ENCODE data around the gene CADPS. TPM values are rescaled to one million over a fixed set of nuclear protein-coding genes. Genes with fewer than 3 reads are reported as not detected.

The CADPS gene
- total RNA-seq, 2 donors from 2014 or later, result 11.7 to 20.8 TPM

GRCh38 chr3:62404321-62404720 is 470.9 kb downstream of the CADPS start:
- H3K36me3 ChIP-seq (ENCODE audit: control insufficient read depth, insufficient read depth, low read length), result no peaks in the 10 kb centered on the region
- Mint-ChIP-seq H3K4me3 (no peak overlapping the region), H3K36me3 (ENCODE audit: low read depth) (no peaks in the 10 kb centered on the region), H3K27me3 (ENCODE audit: insufficient read depth) (peaks cover 56% of the 10 kb centered on the region), H3K4me1 (peaks cover 7% of the 10 kb centered on the region), H3K9me3 (no peaks in the 10 kb centered on the region), H3K27ac (no peak overlapping the region)
- TF ChIP-seq CTCF (conservative IDR thresholded peaks at IDR 0.05), result no peak
- H3K27me3 ChIP-seq (ENCODE audit: control insufficient read depth, insufficient read depth, low read length, poor library complexity, severe bottlenecking), result peaks cover 50% of the 10 kb centered on the region
- WGBS, 2 experiments (ENCODE audit: insufficient coverage in 1 of 2, insufficient read length in 1 of 2), result 93 to 100% methylated on average over 5 to 8 of the region's 8 CpGs
- H3K9ac ChIP-seq (ENCODE audit: extremely low read depth, low read length, poor library complexity, severe bottlenecking), result no peak overlapping the region
- H3K27ac ChIP-seq (ENCODE audit: low read depth, low read length), result no peak overlapping the region
- H3K9me3 ChIP-seq (ENCODE audit: control insufficient read depth, low read length), result no peaks in the 10 kb centered on the region
- H3K4me3 ChIP-seq (ENCODE audit: low read length), result no peak overlapping the region
- peaks cover 4% of the 10 kb centered on the region for H3K4me1 ChIP-seq (ENCODE audit: control insufficient read depth, insufficient read depth, low read length)
- no peak for DNase-seq

- H3K36me3 Mint-ChIP-seq (ENCODE audit: low read depth), result no peaks in the 10 kb centered on the region
- no peak for DNase-seq
- H3K4me3 Mint-ChIP-seq, result no peak overlapping the region
- Histone ChIP-seq H3K9ac (ENCODE audit: extremely low read depth, low read length, poor library complexity, severe bottlenecking) (no peak overlapping the region), H3K4me1 (ENCODE audit: control insufficient read depth, insufficient read depth, low read length) (peaks cover 4% of the 10 kb centered on the region), H3K27me3 (ENCODE audit: control insufficient read depth, insufficient read depth, low read length, poor library complexity, severe bottlenecking) (peaks cover 45% of the 10 kb centered on the region), H3K9me3 (ENCODE audit: control insufficient read depth, low read length) (no peaks in the 10 kb centered on the region), H3K27ac (ENCODE audit: low read depth, low read length) (no peak overlapping the region), H3K36me3 (ENCODE audit: control insufficient read depth, insufficient read depth, low read length) (no peaks in the 10 kb centered on the region), H3K4me3 (ENCODE audit: low read length) (no peak overlapping the region)
- H3K9me3 Mint-ChIP-seq, result no peaks in the 10 kb centered on the region
- 100% methylated on average over 1 of the region's 3 CpGs; no CpG with 5 or more reads in 1 of the 2 experiments for WGBS, 2 experiments (ENCODE audit: insufficient coverage in 1 of 2, insufficient read length in 1 of 2)
- no peak for TF ChIP-seq CTCF (conservative IDR thresholded peaks at IDR 0.05)
- peaks cover 6% of the 10 kb centered on the region for H3K4me1 Mint-ChIP-seq
- H3K27me3 Mint-ChIP-seq (ENCODE audit: insufficient read depth), result peaks cover 53% of the 10 kb centered on the region
- no peak overlapping the region for H3K27ac Mint-ChIP-seq
Measured at GRCh38 chr3:62403765-62404164, 471.5 kb downstream of the CADPS start.

GRCh38 chr3:62392626-62393292 is 482.5 kb downstream of the CADPS start:
- Histone ChIP-seq H3K9ac (ENCODE audit: extremely low read depth, low read length, poor library complexity, severe bottlenecking) (no peak overlapping the region), H3K36me3 (ENCODE audit: control insufficient read depth, insufficient read depth, low read length) (no peaks in the 10 kb centered on the region), H3K27me3 (ENCODE audit: control insufficient read depth, insufficient read depth, low read length, poor library complexity, severe bottlenecking) (peaks cover 40% of the 10 kb centered on the region), H3K4me1 (ENCODE audit: control insufficient read depth, insufficient read depth, low read length) (no peaks in the 10 kb centered on the region), H3K9me3 (ENCODE audit: control insufficient read depth, low read length) (no peaks in the 10 kb centered on the region), H3K27ac (ENCODE audit: low read depth, low read length) (no peak overlapping the region), H3K4me3 (ENCODE audit: low read length) (no peak overlapping the region)
- DNase-seq, result no peak
- peaks cover 50% of the 10 kb centered on the region for H3K27me3 Mint-ChIP-seq (ENCODE audit: insufficient read depth)
- H3K4me1 Mint-ChIP-seq, result no peaks in the 10 kb centered on the region
- no peak for TF ChIP-seq CTCF (conservative IDR thresholded peaks at IDR 0.05)
- 71 to 84% methylated on average over 2 to 5 of the region's 5 CpGs for WGBS, 2 experiments (ENCODE audit: insufficient coverage in 1 of 2, insufficient read length in 1 of 2)
- no peaks in the 10 kb centered on the region for H3K9me3 Mint-ChIP-seq
- no peaks in the 10 kb centered on the region for H3K36me3 Mint-ChIP-seq (ENCODE audit: low read depth)
- H3K27ac Mint-ChIP-seq, result no peak overlapping the region
- H3K4me3 Mint-ChIP-seq, result no peak overlapping the region

Data from endodermal cell (in vitro differentiated cells).